ENCODE data around the gene SUGT1. TPM values are rescaled to one million over a fixed set of nuclear protein-coding genes. Genes with fewer than 3 reads are reported as not detected.
A peak's percentile ranks its signal among the peaks of the same experiment; 100 is the strongest.

Gene SUGT1
- total and polyA plus RNA-seq, 2 of the 13 experiments (the other 11 are each of a cell fraction or from before 2014, with no cell fraction given): 23.1 to 71.2 TPM

DNA sequence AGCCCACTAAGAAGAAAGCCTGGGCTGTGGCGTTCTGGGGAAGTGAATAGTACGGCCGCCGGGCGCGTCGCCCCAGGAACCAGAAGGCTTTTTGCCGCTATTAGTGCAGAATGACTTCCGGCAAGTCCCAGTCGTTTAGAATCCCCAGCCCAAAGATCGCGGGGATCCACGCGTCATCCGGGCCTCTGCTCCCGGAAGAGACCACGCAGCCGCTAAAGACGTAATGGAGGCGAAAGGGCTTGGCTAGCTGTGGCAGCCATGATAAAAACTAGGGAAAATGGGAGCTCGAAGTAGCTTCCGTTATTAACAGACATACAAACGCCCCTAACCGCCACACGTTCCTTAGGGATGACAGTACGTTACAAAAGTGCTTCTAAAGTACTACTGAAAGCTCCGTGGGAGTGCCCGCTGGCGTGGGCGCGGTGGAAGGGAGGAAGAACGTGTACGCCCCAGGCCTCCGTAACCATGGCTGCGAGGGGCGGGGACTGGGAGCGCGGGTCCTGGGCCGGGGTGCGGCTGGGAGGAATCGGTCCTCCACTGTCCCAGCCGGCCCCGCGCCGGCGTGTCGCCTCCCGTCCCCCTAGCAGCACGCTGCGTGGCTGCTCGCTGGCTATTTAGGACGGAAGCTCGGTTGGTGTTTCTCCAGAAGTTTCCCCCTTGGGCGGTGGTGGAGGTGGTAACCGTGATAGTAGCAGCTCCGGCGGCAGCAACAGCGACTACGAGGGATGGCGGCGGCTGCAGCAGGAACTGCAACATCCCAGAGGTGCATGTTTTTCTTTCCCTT lies at the start of gene SUGT1 (continued):
- TF ChIP-seq, protein P1, sequence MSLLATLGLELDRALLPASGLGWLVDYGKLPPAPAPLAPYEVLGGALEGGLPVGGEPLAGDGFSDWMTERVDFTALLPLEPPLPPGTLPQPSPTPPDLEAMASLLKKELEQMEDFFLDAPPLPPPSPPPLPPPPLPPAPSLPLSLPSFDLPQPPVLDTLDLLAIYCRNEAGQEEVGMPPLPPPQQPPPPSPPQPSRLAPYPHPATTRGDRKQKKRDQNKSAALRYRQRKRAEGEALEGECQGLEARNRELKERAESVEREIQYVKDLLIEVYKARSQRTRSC (CRISPR knock-in tag; IDR thresholded peaks at IDR 0.05; ENCODE audit: low read depth): peak; percentile 69; the same call in 1 of the 2 replicates
- TF ChIP-seq, protein P2, sequence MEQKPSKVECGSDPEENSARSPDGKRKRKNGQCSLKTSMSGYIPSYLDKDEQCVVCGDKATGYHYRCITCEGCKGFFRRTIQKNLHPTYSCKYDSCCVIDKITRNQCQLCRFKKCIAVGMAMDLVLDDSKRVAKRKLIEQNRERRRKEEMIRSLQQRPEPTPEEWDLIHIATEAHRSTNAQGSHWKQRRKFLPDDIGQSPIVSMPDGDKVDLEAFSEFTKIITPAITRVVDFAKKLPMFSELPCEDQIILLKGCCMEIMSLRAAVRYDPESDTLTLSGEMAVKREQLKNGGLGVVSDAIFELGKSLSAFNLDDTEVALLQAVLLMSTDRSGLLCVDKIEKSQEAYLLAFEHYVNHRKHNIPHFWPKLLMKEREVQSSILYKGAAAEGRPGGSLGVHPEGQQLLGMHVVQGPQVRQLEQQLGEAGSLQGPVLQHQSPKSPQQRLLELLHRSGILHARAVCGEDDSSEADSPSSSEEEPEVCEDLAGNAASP (CRISPR knock-in tag; IDR thresholded peaks at IDR 0.05; ENCODE audit: borderline replicate concordance): no peak; the same call in 1 of the 2 replicates
- TF ChIP-seq NKX3-1 (CRISPR knock-in tag; IDR thresholded peaks at IDR 0.05) (peak; percentile 68; the same call in 1 of the 2 replicates), ELF3 (CRISPR knock-in tag; IDR thresholded peaks at IDR 0.05) (peak; percentile 88), KLF12 (CRISPR knock-in tag; IDR thresholded peaks at IDR 0.05; ENCODE audit: borderline replicate concordance) (peak; percentile 70; the same call in 1 of the 2 replicates), MED13 (CRISPR knock-in tag; IDR thresholded peaks at IDR 0.05) (peak; percentile 13; the same call in 1 of the 2 replicates), ASH2L (IDR thresholded peaks at IDR 0.05; ENCODE audit: insufficient read length, low read depth, low read length) (no peak), SRSF1 (optimal IDR thresholded peaks at IDR 0.05; ENCODE audit: low read depth, low read length) (peak; percentile 52)
- TF ChIP-seq, protein P3, sequence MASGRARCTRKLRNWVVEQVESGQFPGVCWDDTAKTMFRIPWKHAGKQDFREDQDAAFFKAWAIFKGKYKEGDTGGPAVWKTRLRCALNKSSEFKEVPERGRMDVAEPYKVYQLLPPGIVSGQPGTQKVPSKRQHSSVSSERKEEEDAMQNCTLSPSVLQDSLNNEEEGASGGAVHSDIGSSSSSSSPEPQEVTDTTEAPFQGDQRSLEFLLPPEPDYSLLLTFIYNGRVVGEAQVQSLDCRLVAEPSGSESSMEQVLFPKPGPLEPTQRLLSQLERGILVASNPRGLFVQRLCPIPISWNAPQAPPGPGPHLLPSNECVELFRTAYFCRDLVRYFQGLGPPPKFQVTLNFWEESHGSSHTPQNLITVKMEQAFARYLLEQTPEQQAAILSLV (CRISPR knock-in tag; IDR thresholded peaks at IDR 0.05; ENCODE audit: borderline replicate concordance): peak; percentile 17; the same call in 1 of the 2 replicates
- TF ChIP-seq, protein P4, sequence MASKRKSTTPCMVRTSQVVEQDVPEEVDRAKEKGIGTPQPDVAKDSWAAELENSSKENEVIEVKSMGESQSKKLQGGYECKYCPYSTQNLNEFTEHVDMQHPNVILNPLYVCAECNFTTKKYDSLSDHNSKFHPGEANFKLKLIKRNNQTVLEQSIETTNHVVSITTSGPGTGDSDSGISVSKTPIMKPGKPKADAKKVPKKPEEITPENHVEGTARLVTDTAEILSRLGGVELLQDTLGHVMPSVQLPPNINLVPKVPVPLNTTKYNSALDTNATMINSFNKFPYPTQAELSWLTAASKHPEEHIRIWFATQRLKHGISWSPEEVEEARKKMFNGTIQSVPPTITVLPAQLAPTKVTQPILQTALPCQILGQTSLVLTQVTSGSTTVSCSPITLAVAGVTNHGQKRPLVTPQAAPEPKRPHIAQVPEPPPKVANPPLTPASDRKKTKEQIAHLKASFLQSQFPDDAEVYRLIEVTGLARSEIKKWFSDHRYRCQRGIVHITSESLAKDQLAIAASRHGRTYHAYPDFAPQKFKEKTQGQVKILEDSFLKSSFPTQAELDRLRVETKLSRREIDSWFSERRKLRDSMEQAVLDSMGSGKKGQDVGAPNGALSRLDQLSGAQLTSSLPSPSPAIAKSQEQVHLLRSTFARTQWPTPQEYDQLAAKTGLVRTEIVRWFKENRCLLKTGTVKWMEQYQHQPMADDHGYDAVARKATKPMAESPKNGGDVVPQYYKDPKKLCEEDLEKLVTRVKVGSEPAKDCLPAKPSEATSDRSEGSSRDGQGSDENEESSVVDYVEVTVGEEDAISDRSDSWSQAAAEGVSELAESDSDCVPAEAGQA (IDR thresholded peaks at IDR 0.05; ENCODE audit: low read depth): peak; percentile 91
- TF ChIP-seq, protein P4 (CRISPR knock-in tag; IDR thresholded peaks at IDR 0.05; ENCODE audit: borderline replicate concordance): peak; percentile 86; the same call in 1 of the 2 replicates
- TF ChIP-seq, protein P5, sequence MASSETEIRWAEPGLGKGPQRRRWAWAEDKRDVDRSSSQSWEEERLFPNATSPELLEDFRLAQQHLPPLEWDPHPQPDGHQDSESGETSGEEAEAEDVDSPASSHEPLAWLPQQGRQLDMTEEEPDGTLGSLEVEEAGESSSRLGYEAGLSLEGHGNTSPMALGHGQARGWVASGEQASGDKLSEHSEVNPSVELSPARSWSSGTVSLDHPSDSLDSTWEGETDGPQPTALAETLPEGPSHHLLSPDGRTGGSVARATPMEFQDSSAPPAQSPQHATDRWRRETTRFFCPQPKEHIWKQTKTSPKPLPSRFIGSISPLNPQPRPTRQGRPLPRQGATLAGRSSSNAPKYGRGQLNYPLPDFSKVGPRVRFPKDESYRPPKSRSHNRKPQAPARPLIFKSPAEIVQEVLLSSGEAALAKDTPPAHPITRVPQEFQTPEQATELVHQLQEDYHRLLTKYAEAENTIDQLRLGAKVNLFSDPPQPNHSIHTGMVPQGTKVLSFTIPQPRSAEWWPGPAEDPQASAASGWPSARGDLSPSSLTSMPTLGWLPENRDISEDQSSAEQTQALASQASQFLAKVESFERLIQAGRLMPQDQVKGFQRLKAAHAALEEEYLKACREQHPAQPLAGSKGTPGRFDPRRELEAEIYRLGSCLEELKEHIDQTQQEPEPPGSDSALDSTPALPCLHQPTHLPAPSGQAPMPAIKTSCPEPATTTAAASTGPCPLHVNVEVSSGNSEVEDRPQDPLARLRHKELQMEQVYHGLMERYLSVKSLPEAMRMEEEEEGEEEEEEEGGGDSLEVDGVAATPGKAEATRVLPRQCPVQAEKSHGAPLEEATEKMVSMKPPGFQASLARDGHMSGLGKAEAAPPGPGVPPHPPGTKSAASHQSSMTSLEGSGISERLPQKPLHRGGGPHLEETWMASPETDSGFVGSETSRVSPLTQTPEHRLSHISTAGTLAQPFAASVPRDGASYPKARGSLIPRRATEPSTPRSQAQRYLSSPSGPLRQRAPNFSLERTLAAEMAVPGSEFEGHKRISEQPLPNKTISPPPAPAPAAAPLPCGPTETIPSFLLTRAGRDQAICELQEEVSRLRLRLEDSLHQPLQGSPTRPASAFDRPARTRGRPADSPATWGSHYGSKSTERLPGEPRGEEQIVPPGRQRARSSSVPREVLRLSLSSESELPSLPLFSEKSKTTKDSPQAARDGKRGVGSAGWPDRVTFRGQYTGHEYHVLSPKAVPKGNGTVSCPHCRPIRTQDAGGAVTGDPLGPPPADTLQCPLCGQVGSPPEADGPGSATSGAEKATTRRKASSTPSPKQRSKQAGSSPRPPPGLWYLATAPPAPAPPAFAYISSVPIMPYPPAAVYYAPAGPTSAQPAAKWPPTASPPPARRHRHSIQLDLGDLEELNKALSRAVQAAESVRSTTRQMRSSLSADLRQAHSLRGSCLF (CRISPR knock-in tag; IDR thresholded peaks at IDR 0.05; ENCODE audit: borderline replicate concordance): peak; percentile 24; the same call in 1 of the 2 replicates
